Measurements from ENCODE around the gene MAPKAPK2. TPM values are rescaled to one million over a fixed set of nuclear protein-coding genes. Genes with fewer than 3 reads are reported as not detected.

Gene MAPKAPK2
- total RNA-seq, result 22.0 TPM

DNA sequence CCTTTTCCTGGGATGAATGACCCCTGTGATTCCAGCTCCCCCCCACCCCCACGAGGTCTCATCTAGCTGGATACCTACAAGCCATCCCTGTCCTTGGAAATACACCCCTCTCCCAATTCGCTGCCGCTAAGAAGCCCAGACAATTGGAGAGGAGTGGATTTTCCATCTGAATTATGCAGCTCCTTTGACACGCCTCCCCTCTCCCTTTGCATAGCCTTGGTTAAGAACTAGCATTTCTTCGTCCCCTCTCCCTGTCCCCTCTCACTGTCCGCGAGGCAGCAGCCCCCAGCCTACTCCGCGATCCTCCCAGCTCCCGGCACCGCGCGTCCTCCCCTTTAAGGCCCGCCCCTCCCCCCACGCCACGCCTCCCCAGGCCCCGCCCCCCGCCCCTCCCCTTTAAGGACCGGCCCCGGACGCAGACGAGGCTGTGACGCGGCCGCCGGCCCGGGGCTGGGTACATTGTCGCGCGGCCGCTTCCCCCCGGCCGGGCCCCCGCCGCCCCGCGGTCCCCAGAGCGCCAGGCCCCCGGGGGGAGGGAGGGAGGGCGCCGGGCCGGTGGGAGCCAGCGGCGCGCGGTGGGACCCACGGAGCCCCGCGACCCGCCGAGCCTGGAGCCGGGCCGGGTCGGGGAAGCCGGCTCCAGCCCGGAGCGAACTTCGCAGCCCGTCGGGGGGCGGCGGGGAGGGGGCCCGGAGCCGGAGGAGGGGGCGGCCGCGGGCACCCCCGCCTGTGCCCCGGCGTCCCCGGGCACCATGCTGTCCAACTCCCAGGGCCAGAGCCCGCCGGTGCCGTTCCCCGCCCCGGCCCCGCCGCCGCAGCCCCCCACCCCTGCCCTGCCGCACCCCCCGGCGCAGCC lies at the start of gene MAPKAPK2:
MAPKAPK2 (plus strand) TSS at position 428 of the 856 bp plus-strand sequence; CDS start at position 753, 325 bp downstream.

DNA sequence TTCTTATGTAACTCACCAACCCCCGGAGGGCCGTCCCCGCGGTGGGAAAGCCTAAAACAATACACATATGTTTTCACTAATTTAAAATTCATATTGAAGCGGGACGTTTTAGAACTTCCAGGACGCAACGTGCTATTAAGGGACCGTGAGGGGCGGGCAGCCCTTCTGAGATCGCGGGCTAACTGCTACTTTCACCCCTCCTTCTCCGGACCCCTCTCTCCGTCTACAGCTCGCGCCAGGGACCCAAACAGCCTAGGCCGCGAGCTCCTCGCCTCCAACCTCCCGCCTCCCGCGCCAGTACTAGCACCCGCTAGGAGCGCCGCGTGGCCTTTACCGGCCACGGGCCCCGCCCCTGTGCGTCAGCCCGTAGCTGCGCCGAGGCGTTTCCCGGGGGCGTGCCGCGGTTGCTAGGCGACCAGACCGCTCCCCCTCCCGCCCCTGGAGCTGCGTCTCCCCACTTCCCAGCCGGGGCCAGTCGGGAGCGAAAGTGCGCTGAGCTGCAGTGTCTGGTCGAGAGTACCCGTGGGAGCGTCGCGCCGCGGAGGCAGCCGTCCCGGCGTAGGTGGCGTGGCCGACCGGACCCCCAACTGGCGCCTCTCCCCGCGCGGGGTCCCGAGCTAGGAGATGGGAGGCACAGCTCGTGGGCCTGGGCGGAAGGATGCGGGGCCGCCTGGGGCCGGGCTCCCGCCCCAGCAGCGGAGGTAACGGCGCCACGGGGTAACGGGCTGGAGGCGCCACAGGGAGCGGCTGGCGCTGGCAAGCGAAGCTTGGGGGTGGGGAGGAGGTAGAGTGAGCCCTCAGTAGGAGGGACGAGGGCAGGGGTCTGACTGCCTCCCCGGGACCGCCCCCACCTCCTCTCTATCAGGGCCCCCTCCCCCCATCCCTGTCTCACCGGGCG lies 49.4 kb upstream of the MAPKAPK2 start, which contains the start of gene DYRK3:
DYRK3 (plus strand) TSS at position 457 of the 898 bp plus-strand sequence; CDS start at position 625, 168 bp downstream.

DNA sequence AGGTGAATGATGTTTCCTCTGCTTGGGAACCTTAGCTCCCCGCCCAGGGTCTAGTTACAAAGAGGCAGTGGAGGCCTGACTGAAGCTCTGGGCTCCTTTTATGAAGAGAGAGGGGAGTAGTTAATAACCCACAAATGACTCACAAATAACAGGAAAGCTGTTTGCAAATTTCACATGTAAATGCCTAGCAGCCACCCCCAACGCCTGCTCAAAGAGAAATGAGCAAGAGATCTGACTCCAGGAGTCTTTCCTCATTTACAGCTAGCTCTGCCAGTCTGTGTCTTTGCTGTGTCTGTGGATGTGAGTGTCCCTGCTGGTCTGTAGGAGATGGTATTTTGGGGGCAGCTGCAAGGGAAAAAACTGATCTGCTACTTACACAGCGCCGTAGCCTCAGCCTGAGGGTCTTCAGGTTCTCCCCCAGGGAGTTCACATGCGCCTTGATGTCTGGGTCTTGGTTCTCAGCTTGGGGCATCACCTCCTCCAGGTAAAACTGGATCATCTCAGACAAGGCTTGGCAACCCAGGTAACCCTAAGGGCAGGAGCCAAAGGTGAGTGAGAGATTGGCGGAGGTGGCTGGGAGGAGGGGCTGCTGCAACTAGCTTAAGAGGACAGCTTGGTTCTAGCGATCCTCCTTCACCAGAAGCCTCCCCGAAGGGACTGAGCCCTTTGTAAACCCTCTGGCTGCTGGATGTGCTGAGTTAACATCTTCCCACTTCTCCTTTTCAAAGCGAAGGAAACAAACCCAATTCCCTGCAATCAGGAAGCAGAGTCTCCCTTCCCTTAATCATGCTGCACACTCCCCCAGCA lies 86.0 kb downstream of the MAPKAPK2 start, which contains the start of gene IL19:
IL19 (plus strand) TSS at position 243 of the 807 bp plus-strand sequence. CDS start 65,890 bp downstream, outside the sequence.

DNA sequence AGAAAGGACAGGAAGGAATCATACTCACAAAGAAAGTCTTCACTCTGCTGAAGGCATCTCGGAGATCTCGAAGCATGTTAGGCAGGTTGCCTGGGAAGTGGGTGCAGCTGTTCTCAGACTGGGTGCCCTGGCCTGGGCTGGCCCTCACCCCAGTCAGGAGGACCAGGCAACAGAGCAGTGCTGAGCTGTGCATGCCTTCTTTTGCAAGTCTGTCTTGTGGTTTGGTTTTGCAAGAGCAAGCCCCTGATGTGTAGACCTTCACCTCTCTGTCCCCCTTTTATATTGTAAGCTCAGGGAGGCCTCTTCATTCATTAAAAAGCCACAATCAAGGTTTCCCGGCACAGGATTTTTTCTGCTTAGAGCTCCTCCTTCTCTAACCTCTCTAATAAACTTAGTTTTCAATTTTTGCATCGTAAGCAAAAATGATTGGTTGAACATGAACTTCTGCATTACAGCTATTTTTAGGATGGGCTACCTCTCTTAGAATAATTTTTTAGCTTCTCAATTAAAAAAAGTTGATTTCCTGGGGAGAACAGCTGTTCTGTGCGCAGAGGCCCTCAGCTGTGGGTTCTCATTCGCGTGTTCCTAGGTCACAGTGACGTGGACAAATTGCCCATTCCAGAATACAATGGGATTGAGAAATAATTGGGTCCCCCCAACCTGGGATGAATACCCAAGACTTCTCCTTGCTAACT lies 87.7 kb downstream of the MAPKAPK2 start, which contains the start of gene IL10:
IL10 (minus strand) TSS at position 252 of the 695 bp plus-strand sequence; CDS start at position 193, 59 bp downstream.

Other genes starting within 250 kb of the MAPKAPK2 start
- gene IKBKE, start 214.4 kb upstream of the MAPKAPK2 start, total RNA-seq, result 5.1 TPM
- 7.8 TPM for gene RASSF5, start 177.4 kb upstream of the MAPKAPK2 start, total RNA-seq
- gene EIF2D, start 72.4 kb upstream of the MAPKAPK2 start, total RNA-seq, result 53.8 TPM
- gene DYRK3, start 49.4 kb upstream of the MAPKAPK2 start, total RNA-seq, result 29.7 TPM
- gene IL19, start 85.9 kb downstream of the MAPKAPK2 start, total RNA-seq, result not detected
- gene IL10, start 87.6 kb downstream of the MAPKAPK2 start, total RNA-seq, result not detected
- gene IL20, start 180.7 kb downstream of the MAPKAPK2 start, total RNA-seq, result not detected
- gene IL24, start 212.5 kb downstream of the MAPKAPK2 start, total RNA-seq, result not detected
- 1.3 TPM for gene FCMR, start 237.0 kb downstream of the MAPKAPK2 start, total RNA-seq

All from camera-type eye (tissue), 1 donor.